Measurements from ENCODE around the gene TRIM71. TPM values are rescaled to one million over a fixed set of nuclear protein-coding genes. Genes with fewer than 3 reads are reported as not detected.
A peak's percentile ranks its signal among the peaks of the same experiment; 100 is the strongest.

TRIM71 gene
- total RNA-seq, 4 donors from 2014 or later: not detected

DNA sequence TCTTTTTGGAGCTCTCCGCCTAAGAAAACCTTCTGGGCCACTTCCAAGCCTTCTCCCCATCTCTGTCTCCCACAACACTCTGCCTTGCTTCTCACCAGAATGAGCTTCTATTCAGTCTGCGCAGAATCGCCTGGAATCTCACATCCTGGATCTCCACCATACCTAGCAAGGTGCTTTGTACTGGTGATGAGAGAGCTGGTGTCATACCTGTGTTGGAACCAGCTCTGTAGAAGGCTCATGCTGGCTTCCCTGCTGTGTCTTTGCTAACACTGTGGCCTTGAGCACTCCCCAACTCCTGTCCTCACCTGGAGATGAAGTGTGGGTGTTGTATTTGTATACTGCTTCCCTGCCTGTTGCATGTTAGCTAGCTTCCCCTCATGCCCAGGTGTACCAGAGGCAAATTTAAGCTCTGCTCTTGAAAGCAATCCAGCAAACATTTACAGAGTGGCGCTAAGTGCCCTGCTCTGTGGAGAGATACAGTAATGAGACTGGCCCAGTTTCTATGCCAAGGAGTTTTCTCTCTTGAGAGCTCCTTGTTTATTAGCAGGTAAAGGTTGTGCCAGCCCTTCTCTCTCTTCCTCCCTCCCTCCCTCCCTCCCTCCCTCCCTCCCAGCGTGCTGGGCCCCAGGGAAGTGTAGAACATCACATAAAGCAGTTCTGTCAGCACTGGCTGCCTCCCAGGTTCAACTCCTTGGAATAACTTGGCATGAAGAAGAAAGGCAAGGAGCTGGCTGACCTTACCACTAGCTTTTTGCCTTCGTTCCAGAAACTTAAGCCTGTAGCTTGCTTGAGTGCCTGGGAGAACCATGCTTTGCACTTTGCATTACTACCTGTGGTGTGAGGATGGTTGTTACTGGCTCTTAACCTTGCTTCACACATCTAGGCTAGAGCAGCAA is 54.9 kb downstream of the TRIM71 start:
- Histone ChIP-seq H3K9me3 (no peaks in the 10 kb centered on the region), H3K36me3 (no peaks in the 10 kb centered on the region), H3K4me3 (no peak overlapping the region), H3K4me1 (peaks cover 0 to 5% (median 0%) of the 10 kb centered on the region in 4 donors), H3K27ac (no peak overlapping the region), H3K27me3 (no peaks in the 10 kb centered on the region)
- peak; percentile 21 for DNase-seq
- TF ChIP-seq, protein P1, sequence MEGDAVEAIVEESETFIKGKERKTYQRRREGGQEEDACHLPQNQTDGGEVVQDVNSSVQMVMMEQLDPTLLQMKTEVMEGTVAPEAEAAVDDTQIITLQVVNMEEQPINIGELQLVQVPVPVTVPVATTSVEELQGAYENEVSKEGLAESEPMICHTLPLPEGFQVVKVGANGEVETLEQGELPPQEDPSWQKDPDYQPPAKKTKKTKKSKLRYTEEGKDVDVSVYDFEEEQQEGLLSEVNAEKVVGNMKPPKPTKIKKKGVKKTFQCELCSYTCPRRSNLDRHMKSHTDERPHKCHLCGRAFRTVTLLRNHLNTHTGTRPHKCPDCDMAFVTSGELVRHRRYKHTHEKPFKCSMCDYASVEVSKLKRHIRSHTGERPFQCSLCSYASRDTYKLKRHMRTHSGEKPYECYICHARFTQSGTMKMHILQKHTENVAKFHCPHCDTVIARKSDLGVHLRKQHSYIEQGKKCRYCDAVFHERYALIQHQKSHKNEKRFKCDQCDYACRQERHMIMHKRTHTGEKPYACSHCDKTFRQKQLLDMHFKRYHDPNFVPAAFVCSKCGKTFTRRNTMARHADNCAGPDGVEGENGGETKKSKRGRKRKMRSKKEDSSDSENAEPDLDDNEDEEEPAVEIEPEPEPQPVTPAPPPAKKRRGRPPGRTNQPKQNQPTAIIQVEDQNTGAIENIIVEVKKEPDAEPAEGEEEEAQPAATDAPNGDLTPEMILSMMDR (IDR thresholded peaks at IDR 0.05): no peak
- no peak for TF ChIP-seq POLR2A (IDR thresholded peaks at IDR 0.05)
- TF ChIP-seq EP300 (IDR thresholded peaks at IDR 0.05; ENCODE audit: low read depth): no peak
- no peak for TF ChIP-seq POLR2AphosphoS5 (IDR thresholded peaks at IDR 0.05)
- 49 to 87% methylated on average over 3 to 6 of the region's 6 CpGs for WGBS, 2 donors (ENCODE audit: low coverage in 1 of 2)
- intact Hi-C loops (cut with DNase I; ENCODE audit: low total_unique reads): no loop called here
- in situ Hi-C loops (cut with MboI; ENCODE audit: low pct_ligation_motif_present in 1 of 4, low pct_unique_long_range_greater_than_20kb in 1 of 4, low sequenced_read_pairs in 3 of 4): no loop called here

GRCh38 chr3:32873531-32874130 is 55.8 kb downstream of the TRIM71 start:
- 59% methylated on average over 11 of the region's 12 CpGs; no CpG with 5 or more reads in 1 of the 2 donors for WGBS, 2 donors (ENCODE audit: low coverage in 1 of 2)
- Histone ChIP-seq H3K27ac (no peak overlapping the region), H3K36me3 (no peaks in the 10 kb centered on the region), H3K27me3 (no peaks in the 10 kb centered on the region), H3K4me3 (no peak overlapping the region), H3K4me1 (peaks cover 0 to 5% (median 0%) of the 10 kb centered on the region in 4 donors), H3K9me3 (no peaks in the 10 kb centered on the region)
- intact Hi-C loops (cut with DNase I; ENCODE audit: low total_unique reads): no loop called here
- in situ Hi-C loops (cut with MboI; ENCODE audit: low pct_ligation_motif_present in 1 of 4, low pct_unique_long_range_greater_than_20kb in 1 of 4, low sequenced_read_pairs in 3 of 4): no loop called here
- TF ChIP-seq POLR2AphosphoS5 (IDR thresholded peaks at IDR 0.05) (no peak), POLR2A (IDR thresholded peaks at IDR 0.05) (no peak), EP300 (IDR thresholded peaks at IDR 0.05; ENCODE audit: low read depth) (no peak)
- TF ChIP-seq, protein P1 (IDR thresholded peaks at IDR 0.05): no peak
- DNase-seq: no peak

GRCh38 chr3:32876920-32877319 is 59.1 kb downstream of the TRIM71 start:
- H3K36me3 ChIP-seq: no peaks in the 10 kb centered on the region
- intact Hi-C loops (cut with DNase I; ENCODE audit: low total_unique reads) (no loop called here), in situ Hi-C loops (cut with MboI; ENCODE audit: low pct_ligation_motif_present in 1 of 4, low pct_unique_long_range_greater_than_20kb in 1 of 4, low sequenced_read_pairs in 3 of 4) (no loop called here)
- TF ChIP-seq POLR2A (IDR thresholded peaks at IDR 0.05): no peak
- H3K4me3 ChIP-seq: no peak overlapping the region
- no peaks in the 10 kb centered on the region for H3K9me3 ChIP-seq
- H3K4me1 ChIP-seq: peaks cover 0 to 5% (median 0%) of the 10 kb centered on the region in 4 donors
- H3K27me3 ChIP-seq: no peaks in the 10 kb centered on the region
- H3K27ac ChIP-seq: no peak overlapping the region
- 75 to 100% methylated on average over 3 to 5 of the region's 5 CpGs for WGBS, 2 donors (ENCODE audit: low coverage in 1 of 2)
- DNase-seq: no peak

GRCh38 chr3:32877598-32877997 is 59.8 kb downstream of the TRIM71 start:
- H3K27me3 ChIP-seq: no peaks in the 10 kb centered on the region
- no peaks in the 10 kb centered on the region for H3K9me3 ChIP-seq
- TF ChIP-seq EP300 (IDR thresholded peaks at IDR 0.05; ENCODE audit: low read depth): no peak
- TF ChIP-seq POLR2A (IDR thresholded peaks at IDR 0.05): no peak
- WGBS, 2 donors (ENCODE audit: low coverage in 1 of 2): 57 to 87% methylated on average over 1 to 2 of the region's 2 CpGs
- intact Hi-C loops (cut with DNase I; ENCODE audit: low total_unique reads) (no loop called here), in situ Hi-C loops (cut with MboI; ENCODE audit: low pct_ligation_motif_present in 1 of 4, low pct_unique_long_range_greater_than_20kb in 1 of 4, low sequenced_read_pairs in 3 of 4) (no loop called here)
- peaks cover 0 to 5% (median 0%) of the 10 kb centered on the region in 4 donors for H3K4me1 ChIP-seq
- DNase-seq: no peak
- H3K4me3 ChIP-seq: no peak overlapping the region
- no peaks in the 10 kb centered on the region for H3K36me3 ChIP-seq
- no peak overlapping the region for H3K27ac ChIP-seq

- intact Hi-C loops (cut with DNase I; ENCODE audit: low total_unique reads): no loop called here
- DNase-seq: no peak
- Histone ChIP-seq H3K4me1 (no peaks in the 10 kb centered on the region), H3K27me3 (no peaks in the 10 kb centered on the region), H3K4me3 (no peak overlapping the region), H3K9me3 (no peaks in the 10 kb centered on the region), H3K27ac (no peak overlapping the region), H3K36me3 (no peaks in the 10 kb centered on the region)
- in situ Hi-C loops (cut with MboI; ENCODE audit: low pct_ligation_motif_present in 1 of 4, low pct_unique_long_range_greater_than_20kb in 1 of 4, low sequenced_read_pairs in 3 of 4): no loop called here
- TF ChIP-seq, protein P1 (IDR thresholded peaks at IDR 0.05): no peak
- no peak for TF ChIP-seq POLR2AphosphoS5 (IDR thresholded peaks at IDR 0.05)
- 100% methylated on average over 1 of the region's 1 CpG for WGBS, 2 donors (ENCODE audit: low coverage in 1 of 2)
Measured at GRCh38 chr3:32880225-32880624, 62.4 kb downstream of the TRIM71 start.

Data from transverse colon (tissue), 4 donors.